Measurements from ENCODE around the gene TSGA10IP. TPM values are rescaled to one million over a fixed set of nuclear protein-coding genes. Genes with fewer than 3 reads are reported as not detected.

The TSGA10IP gene
- total and polyA plus RNA-seq, 10 of the 15 experiments (the other 5 are each of a cell fraction or from before 2014, with no cell fraction given) = not detected

- no peak for TF ChIP-seq DPF2 (IDR thresholded peaks at IDR 0.05)
- TF ChIP-seq BACH1 (IDR thresholded peaks at IDR 0.05; ENCODE audit: borderline replicate concordance) = no peak
- no peak for TF ChIP-seq ZNF207 (IDR thresholded peaks at IDR 0.05; ENCODE audit: borderline replicate concordance)
- no peak for TF ChIP-seq BCLAF1 (IDR thresholded peaks at IDR 0.05)
- no peak for TF ChIP-seq PKNOX1 (IDR thresholded peaks at IDR 0.05)
- no peak for TF ChIP-seq ZBTB4 (CRISPR knock-in tag; IDR thresholded peaks at IDR 0.05)
- no peak for TF ChIP-seq CBX3 (IDR thresholded peaks at IDR 0.05; ENCODE audit: borderline replicate concordance, low read depth)
Measured at GRCh38 chr11:66008095-66008467, 62.8 kb downstream of the TSGA10IP start (continued).
